SK-N-MC (cell line): ENCODE results near the gene NKX2-1.
"Not testable (repeated sequence)": the region's sequence is repeated elsewhere in the genome, so short reads cannot be mapped to it uniquely, and the experiment has no call there.

Experiments
- DNase-seq: peaks from one replicate; pipeline ENCODE4 v3.0.0-alpha.2; 2011; ENCODE audit warnings: low read depth, low spot score
- H3K27ac ChIP-seq: fragments of 200-600 bp; sonication (generic); 2 replicates; pipeline ENCODE4 v1.5.1; 2016; ENCODE audit warnings: mixed run types
- H3K36me3 ChIP-seq: fragments of 200-600 bp; sonication (generic); 2 replicates; pipeline ENCODE4 v1.6.1; 2017; ENCODE audit warnings: antibody characterized with exemption, low read length, mixed read lengths; ENCODE audit not compliant: insufficient read depth
- H3K4me3 ChIP-seq: fragments of 200-600 bp; sonication (generic); 2 replicates; pipeline ENCODE4 v1.5.1; 2016
- H3K9ac ChIP-seq: fragments of 200-600 bp; sonication (generic); 2 replicates; pipeline ENCODE4 v1.8.0; 2017; ENCODE audit warnings: mixed run types, mixed read lengths; ENCODE audit not compliant: insufficient read length
- H3K9me3 ChIP-seq: fragments of 200-600 bp; sonication (generic); 2 replicates; pipeline ENCODE4 v1.6.1; 2017; ENCODE audit warnings: low read depth, mild to moderate bottlenecking, antibody characterized with exemption, low read length, moderate library complexity, mixed read lengths
- EZH2 ChIP-seq: fragments of 200-600 bp; sonication (generic); IDR thresholded peaks from one replicate; pipeline ENCODE4 v1.6.1; 2017; ENCODE audit warnings: antibody characterized with exemption
- FOXP2 ChIP-seq: optimal IDR thresholded peaks from 2 replicates; pipeline ENCODE3; 2011; ENCODE audit warnings: mild to moderate bottlenecking, moderate library complexity; ENCODE audit not compliant: insufficient read depth; ENCODE audit errors: extremely low read length, control extremely low read depth
- POLR2AphosphoS5 ChIP-seq: IDR thresholded peaks from 2 replicates; pipeline ENCODE4 v1.6.1; 2012; ENCODE audit warnings: mild to moderate bottlenecking, low read depth, low read length, borderline replicate concordance

Gene NKX2-1

DNA sequence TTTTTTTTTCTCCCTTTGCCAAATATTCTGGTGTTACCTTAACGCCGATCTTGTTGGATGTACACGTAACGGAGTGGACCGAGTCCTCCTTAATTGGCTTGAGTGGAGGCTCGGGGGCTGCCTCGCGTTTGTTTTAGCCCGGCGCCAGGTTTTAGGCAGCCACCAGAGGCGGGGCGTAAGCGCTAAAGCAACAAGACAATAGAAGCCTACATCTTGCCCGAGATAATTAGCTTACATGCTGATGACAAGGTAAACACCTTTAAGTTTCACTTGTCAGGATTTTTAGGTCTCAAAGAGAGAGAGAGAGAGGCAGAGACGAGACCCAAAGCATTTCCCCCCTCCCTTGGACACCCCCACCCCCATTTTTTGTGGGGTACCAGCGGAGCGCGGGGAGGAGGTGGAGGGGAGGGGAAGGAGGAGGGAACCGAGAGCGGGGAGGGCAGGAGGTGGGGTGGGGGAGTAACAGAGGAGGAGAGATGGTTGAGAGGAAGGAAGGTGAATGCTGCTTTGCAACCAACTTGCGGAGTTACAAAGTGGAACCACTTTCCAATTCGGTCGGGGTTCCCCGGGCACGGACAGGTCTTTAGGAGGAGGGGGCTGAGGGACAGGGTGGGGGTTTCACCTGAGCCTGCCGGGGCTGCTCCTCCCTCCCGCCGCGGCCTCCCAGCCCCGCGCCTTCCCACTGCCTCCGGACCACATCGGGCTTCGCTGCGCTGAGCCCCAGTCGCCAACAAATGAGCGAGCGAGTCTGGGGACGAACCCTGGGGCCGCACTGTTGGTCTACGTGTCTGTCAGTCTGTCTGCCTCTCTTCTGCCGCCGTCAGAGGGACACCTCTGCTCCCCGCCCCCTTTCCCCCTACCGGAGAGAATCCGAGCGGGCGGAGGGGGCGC, at the start of gene NKX2-1:
Gene NKX2-1 (minus strand): TSS at position 802 of the 891 bp plus-strand sequence. CDS start 103 bp downstream, at position 699.
- TF ChIP-seq EZH2, result no peak
- no peak for TF ChIP-seq POLR2AphosphoS5
- no peak for TF ChIP-seq FOXP2
- Histone ChIP-seq H3K4me3 (peak within 1 kb of the TSS; percentile 87), H3K9me3 (no peaks in the 10 kb centered on the region), H3K9ac (peak within 1 kb of the TSS; percentile 83), H3K36me3 (no peaks in the 10 kb centered on the region), H3K27ac (no peak within 1 kb of the TSS)
- DNase-seq, result no peak

GRCh38 chr14:36556811-36557433, 36.9 kb upstream of the NKX2-1 start:
- no peak overlapping the region for H3K27ac ChIP-seq
- no peak overlapping the region for H3K4me3 ChIP-seq
- H3K9ac ChIP-seq, result no peak overlapping the region
- no peak for DNase-seq
- H3K36me3 ChIP-seq, result no peaks in the 10 kb centered on the region
- TF ChIP-seq POLR2AphosphoS5 (no peak), EZH2 (no peak), FOXP2 (no peak)
- no peaks in the 10 kb centered on the region for H3K9me3 ChIP-seq

DNA sequence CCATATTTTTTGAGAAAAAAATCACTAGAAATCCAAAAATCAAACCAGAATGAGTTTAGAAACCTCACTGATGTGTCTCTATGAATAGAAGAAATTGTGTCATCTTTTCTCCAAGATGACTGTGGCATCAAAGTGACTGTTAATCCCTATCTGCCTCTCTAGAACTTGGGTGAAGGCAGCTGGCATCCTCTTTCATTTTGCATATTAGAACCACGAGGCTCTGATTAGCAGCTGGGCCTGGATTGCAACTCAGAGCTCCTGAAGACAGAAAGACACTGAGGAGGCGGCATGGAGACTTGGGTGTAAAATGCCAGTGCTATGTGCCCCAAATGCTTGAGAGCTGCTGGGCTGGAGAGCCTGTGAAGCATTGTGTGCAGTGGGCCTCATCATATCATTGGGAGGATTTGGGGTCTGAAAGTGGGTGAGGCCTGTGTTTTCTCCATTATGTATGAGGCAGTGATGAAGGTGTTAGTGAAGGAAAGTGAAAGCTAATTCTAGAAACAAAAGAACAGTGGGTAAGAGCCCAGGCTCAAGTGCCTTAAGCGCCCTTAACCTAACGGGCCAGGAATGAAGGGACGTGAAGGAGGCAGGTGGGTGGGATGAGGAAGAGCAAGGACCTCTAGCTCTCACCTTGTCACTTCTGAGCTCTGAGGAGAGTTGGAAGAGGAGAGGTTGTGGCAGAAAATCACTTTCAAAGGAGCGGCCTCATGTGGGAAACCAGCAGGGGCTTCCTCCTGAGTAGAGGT, 36.1 kb upstream of the NKX2-1 start:
- H3K9me3 ChIP-seq, result no peaks in the 10 kb centered on the region
- no peaks in the 10 kb centered on the region for H3K36me3 ChIP-seq
- no peak for DNase-seq
- no peak for TF ChIP-seq POLR2AphosphoS5
- TF ChIP-seq EZH2, result no peak
- TF ChIP-seq FOXP2, result no peak
- no peak overlapping the region for H3K27ac ChIP-seq
- no peak overlapping the region for H3K4me3 ChIP-seq
- no peak overlapping the region for H3K9ac ChIP-seq

GRCh38 chr14:36553656-36554260, 33.7 kb upstream of the NKX2-1 start:
- Histone ChIP-seq H3K4me3 (no peak overlapping the region), H3K9ac (no peak overlapping the region), H3K9me3 (no peaks in the 10 kb centered on the region), H3K27ac (no peak overlapping the region), H3K36me3 (no peaks in the 10 kb centered on the region)
- TF ChIP-seq EZH2 (no peak), FOXP2 (no peak), POLR2AphosphoS5 (no peak)
- DNase-seq, result peak; percentile 26

GRCh38 chr14:36550899-36551298, 30.9 kb upstream of the NKX2-1 start:
- Histone ChIP-seq H3K9me3 (no peaks in the 10 kb centered on the region), H3K4me3 (no peak overlapping the region), H3K27ac (no peak overlapping the region), H3K9ac (no peak overlapping the region), H3K36me3 (no peaks in the 10 kb centered on the region)
- TF ChIP-seq POLR2AphosphoS5, result no peak
- no peak for TF ChIP-seq EZH2
- no peak for TF ChIP-seq FOXP2
- no peak for DNase-seq

- not testable (repeated sequence) for DNase-seq, H3K9me3 ChIP-seq, H3K36me3 ChIP-seq, H3K9ac ChIP-seq, H3K4me3 ChIP-seq, H3K27ac ChIP-seq
Measured at GRCh38 chr14:36544280-36544679, 24.2 kb upstream of the NKX2-1 start.

- Histone ChIP-seq H3K9ac (no peak overlapping the region), H3K9me3 (peaks cover 4% of the 10 kb centered on the region; the same call in 1 of the 2 replicates), H3K36me3 (no peaks in the 10 kb centered on the region), H3K4me3 (no peak overlapping the region), H3K27ac (no peak overlapping the region)
- DNase-seq, result no peak
- TF ChIP-seq EZH2 (no peak), FOXP2 (no peak), POLR2AphosphoS5 (no peak)
Measured at GRCh38 chr14:36538051-36538450, 18.0 kb upstream of the NKX2-1 start.

DNA sequence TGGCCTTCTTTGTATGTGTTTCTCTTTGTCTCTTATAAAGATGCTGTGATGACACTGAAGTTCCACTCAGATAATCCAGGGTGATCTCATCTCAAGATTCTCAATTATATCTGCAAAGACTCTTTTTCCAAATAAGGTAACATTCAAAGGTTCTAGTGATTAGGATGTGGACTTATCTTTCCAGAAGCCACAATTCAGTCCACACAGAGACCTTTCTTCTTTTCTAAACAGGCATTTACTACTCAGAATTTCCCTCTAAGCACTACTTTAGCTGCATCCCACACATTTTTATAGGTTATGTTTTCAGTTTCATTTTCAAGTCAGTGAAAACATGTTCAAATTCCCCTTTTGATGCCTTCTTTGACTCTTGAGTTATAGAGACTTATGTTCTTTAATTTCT, 9.0 kb upstream of the NKX2-1 start:
- no peaks in the 10 kb centered on the region for H3K9me3 ChIP-seq
- TF ChIP-seq EZH2, result no peak
- DNase-seq, result no peak
- H3K27ac ChIP-seq, result no peak overlapping the region
- no peaks in the 10 kb centered on the region for H3K36me3 ChIP-seq
- H3K4me3 ChIP-seq, result no peak overlapping the region
- H3K9ac ChIP-seq, result no peak overlapping the region
